IPS-NIHi11 (cell line): ENCODE data around the gene ZBTB7C.

Experiments
- DNase-seq: peaks from one replicate; pipeline ENCODE4 v3.0.0; 2012; ENCODE audit warnings: mixed read lengths, low spot score

ZBTB7C gene

GRCh38 chr18:48254077-48254602 is 155.0 kb downstream of the ZBTB7C start:
- DNase-seq, result no peak

DNA sequence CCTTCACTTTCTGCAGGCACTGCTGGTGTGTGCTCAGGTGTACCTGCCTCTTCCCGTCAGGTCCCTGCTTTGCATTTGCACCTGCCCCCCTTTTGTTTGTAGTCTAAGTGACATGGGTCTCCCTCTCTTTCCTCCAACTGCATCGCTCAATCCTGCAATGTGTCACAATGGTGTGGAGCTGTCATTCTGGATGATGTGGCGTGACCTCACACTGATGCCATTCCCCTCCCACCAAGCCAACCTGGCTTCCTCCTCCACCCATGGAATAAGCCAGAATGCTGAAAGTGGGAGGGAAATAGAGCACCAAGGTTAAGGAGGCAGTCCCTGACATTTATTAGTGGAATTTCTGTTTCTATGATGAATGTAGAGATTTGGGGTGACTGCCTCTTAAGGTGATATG is 156.7 kb downstream of the ZBTB7C start:
- DNase-seq, result no peak

DNA sequence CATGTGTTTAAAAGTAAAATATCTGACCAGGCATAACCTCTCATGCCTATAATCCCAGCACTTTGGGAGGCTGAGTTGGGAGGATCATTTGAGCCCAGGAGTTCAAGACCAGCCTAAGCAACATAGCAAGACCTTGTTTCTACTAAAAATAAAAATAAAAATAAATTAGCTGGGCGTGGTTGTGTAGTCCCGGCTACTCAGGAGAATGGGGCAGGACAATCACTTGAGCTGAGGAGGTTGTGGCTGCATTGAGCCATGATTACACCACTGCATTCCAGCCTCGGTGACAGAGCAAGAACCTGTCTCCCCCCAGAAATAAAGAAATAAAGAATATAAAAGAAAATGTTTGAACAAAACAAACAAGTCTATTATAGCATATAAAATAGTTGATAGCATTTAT is 158.3 kb downstream of the ZBTB7C start:
- no peak for DNase-seq

DNA sequence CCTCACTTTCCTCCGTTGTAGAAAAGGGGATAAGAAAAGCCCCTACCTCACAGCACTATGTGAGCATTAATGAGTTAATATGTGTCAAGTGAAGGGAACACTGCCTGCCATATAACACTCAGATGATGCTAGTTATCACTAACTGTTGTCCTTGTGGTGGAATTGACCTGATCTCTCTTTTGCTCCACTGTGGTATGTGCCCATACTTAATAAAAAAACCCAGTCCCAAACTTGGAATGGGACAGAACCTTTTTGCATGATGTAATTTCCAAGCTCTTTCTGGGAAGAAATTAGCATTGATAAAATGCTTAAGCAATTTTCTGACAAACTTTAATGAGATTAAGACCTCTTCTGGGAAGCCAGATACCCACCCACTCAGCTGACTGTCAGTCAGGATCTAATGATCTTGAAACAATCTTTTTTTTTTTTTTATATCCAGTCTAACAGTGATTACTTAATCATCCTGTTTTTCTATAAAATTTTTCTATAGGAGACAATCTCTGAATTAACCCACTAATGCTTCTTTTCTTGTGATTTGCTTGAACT is 158.7 kb downstream of the ZBTB7C start:
- no peak for DNase-seq

- no peak for DNase-seq
Measured at GRCh38 chr18:48249854-48250253, 159.3 kb downstream of the ZBTB7C start.

DNA sequence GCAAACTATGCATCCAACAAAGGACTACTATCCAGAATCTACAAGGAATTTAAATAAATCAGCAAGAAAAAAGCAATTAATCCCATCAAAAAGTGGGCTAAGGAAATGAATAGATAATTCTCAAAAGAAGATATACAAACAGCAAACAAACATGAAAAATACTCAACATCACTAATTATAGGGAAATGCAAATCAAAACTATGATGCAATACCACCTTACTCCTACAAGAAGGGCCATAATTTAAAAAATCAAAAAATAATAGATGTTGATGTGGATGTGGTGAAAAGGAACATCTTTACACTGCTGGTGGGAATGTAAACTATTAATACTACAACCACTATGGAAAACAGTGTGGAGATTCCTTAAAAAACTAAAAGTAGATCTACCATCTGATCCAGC is 164.7 kb downstream of the ZBTB7C start:
- DNase-seq, result no peak

GRCh38 chr18:48238636-48239035 is 170.5 kb downstream of the ZBTB7C start:
- DNase-seq, result no peak

DNA sequence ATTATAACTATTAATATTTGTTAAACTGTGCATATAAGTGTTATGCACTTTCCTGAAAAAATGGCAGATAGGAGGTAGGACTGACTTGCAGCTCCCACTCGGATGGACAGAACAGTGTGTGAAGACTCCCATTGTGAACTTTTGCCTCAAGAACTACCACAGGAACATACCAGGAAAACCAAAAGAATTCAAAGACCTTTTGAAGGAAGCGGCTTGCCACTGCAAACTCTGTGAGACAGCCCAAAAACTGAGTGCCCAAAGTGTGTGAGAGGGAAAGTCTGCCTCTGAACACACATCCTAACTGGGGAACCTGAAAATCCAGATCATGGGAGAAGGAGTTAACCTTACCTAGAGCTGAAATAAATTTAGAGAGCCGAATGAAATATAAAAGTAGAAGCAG is 171.0 kb downstream of the ZBTB7C start:
- DNase-seq, result no peak

DNA sequence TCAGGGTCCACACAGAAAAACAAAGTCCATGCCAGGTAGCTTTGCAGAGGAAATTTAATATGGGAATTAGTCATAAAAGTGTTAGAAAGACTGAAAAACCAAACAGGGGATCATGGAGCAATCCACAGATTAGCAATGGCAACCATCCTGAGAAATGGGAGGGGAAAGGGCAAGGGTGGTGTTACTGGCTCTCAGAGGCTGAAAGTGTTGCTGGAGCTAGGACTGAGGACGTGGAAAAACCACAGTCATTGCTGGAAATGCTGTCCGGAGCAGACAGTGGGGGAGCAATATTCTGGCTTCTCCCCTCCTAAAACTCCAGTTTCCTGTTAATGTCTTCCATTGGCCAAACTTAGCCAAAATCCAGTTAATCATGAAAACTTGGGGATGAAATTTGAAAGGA is 172.4 kb downstream of the ZBTB7C start:
- no peak for DNase-seq

GRCh38 chr18:48230467-48231113 is 178.6 kb downstream of the ZBTB7C start:
- peak; percentile 83 for DNase-seq

DNA sequence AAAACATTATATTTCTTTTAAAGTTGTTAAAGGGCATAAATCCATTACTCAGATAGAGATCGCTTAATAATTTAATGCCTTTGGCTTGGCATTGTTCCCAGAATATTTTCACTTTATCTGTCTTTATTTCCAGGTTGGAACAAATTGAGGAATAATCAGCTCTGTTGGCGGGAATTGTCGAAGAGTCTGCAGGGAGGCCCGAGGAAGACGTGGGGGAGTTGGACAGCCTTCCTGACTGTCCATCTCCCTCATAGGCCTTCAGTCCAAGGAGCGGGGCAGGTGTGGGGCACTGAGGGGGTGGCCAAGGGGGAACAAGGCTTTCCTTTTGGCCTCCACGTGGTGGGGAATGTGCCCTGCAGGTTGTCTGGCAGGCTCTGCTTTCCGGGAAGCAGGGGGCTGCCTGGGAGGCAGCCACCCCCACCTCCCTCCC is 179.6 kb downstream of the ZBTB7C start:
- peak; percentile 50 for DNase-seq

GRCh38 chr18:48228841-48229240 is 180.3 kb downstream of the ZBTB7C start:
- DNase-seq, result no peak

DNA sequence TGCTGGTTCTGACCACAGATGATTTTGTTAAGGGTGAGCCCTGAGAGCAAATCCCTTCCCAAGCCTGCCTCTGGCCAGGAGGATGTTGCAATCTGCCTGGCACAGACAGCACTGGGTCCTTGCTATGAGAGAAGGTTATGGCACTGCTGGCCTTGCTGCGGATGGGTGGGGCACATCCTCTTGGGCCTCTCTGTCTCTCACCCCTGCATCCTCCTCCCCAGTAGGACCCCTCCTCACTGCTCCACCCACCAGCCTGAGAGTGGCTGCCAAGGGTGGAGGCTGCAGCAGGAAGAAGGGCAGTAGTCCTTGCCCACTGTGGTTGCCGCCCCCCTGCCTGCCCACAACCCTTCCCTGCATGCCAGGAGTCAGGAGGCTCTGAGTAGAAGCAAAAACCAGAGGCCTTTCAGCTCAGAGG is 180.9 kb downstream of the ZBTB7C start:
- no peak for DNase-seq

GRCh38 chr18:48227206-48227605 is 182.0 kb downstream of the ZBTB7C start:
- no peak for DNase-seq

GRCh38 chr18:48226401-48226800 is 182.8 kb downstream of the ZBTB7C start:
- DNase-seq, result no peak

DNA sequence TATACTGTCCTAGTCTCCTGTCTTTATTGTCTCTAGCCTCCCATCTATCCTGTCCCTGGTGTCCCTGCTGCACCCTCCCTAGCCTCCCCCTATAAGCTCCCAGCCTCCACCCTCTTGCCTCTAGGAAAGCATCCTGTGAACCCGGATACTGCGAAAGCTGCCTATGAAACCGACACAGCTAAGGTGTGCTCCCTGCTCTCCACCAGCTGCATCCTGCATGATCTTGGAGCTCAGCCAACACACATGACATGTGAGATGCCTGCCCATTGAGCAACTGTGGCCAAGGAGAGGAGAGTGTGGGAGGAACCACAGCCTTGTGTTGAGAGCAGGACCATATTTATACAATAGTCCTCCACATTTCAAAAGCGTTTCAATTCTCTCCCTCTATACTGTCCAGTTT is 187.1 kb downstream of the ZBTB7C start:
- DNase-seq, result peak; percentile 51

GRCh38 chr18:48219810-48220499 is 189.2 kb downstream of the ZBTB7C start:
- no peak for DNase-seq

DNA sequence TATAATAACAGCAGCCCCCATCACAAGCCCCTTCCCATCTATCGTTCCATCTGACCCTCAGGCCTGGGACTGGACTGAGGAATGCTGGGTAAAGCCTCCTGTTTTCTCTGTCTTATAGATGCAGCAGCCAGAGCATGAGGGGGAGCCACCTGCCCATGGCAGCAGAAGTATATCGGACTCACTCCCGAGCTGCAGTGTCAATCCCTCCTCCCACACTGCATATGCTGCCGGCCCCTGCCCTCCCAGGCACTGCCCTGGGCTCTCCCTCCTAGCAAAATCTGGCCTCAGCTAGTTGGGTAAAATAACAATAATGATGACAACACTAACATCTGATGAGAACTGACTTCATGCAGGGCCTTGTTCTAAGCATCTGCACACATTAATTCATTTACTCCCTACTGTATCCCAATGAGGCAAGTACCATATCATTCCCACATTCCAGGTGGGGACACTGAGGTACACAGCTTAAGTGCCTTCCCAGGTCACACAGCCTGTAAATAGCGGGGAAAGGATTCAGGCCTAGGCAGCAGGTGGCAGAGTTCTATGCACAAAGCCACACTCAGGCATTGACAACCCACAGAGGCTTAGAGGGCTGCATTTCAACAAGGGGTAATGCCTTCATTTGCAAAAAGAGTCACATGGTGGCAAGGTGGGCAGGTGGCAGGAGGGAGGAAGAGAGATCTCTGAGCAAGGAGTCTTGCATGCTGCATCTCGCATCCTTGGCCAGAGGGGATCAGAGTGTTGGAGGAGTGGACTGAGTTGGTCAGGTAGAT is 190.0 kb downstream of the ZBTB7C start:
- DNase-seq, result no peak

- no peak for DNase-seq
Measured at GRCh38 chr18:48218285-48219022, 190.7 kb downstream of the ZBTB7C start.

DNA sequence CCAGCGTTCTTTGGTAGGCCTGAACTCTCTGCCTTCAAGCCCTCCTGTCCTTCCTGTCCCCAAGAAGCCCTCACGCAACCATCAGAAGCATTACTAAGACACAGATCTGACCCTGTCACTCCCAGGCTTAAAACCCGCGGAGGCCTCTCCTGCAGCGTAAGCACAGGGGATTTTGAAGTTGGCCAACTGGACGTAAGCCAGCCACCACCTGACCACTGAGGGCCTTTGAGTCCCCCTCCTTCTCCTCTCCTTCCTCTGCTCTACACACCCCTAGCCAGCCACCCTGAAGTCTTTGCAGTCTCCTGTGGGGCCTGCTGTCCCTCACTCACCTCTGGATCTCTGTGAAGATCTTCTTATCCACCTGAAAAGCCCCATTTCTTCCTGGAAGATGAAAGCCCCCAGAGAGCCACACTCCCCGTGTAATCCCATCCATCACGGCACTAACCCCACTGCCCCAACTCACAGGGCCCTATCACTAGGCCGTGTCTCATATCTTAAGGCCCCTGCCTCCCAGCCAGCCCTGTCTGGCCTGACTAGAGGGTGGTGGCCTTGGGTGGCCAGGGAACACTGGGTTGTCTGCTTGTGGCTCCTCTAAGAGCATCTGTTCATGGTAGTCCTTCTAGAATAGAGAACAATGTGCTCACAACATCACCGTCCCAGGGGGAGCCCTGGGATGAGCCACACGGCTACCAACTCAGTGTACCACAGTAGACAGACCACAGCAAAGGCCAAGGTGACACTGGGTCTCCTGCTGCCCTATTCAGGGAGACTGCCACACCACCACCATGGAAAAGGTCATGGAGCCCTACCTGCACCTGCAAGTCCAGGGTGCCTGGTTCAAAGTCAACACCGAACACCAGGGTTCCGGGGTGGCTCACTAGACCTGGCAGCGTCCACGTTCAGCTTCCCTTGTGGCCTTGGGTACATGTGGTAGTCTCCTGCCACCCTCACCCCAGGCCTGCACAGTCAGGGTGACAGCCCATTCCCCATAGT is 191.6 kb downstream of the ZBTB7C start:
- no peak for DNase-seq
